Esophagus squamous epithelium (tissue), 5 donors: ENCODE results near the gene IFT22. TPM values are rescaled to one million over a fixed set of nuclear protein-coding genes. Genes with fewer than 3 reads are reported as not detected.
"Not testable (repeated sequence)": the region's sequence is repeated elsewhere in the genome, so short reads cannot be mapped to it uniquely, and the experiment has no call there.

Experiments
- DNase-seq: peaks from one replicate; lab custom pipeline; 2025; lab: John Stamatoyannopoulos, UW
- H3K27ac ChIP-seq, 4 donors: fragments of 200-600 bp; sonication (generic); one replicate each; pipeline ENCODE4 v1.5.1; 2016 to 2019; ENCODE audit warnings: mild to moderate bottlenecking in 1 of 4
- H3K27me3 ChIP-seq, 4 donors: fragments of 200-600 bp; sonication (generic); 1 replicate in 3 of 4; 2 replicates in 1 of 4; pipeline versions ENCODE4 v1.5.1 to v1.6.0; 2017 to 2021; ENCODE audit warnings: antibody characterized with exemption in 1 of 4
- H3K36me3 ChIP-seq, 3 donors: fragments of 200-600 bp; sonication (generic); one replicate each; pipeline ENCODE4 v1.5.1; 2016 to 2019
- H3K4me1 ChIP-seq, 3 donors: fragments of 200-600 bp; sonication (generic); one replicate each; pipeline ENCODE4 v1.5.1; 2017 to 2019
- H3K4me3 ChIP-seq, 4 donors: fragments of 200-600 bp; sonication (generic); 1 replicate in 3 of 4; 2 replicates in 1 of 4; pipeline ENCODE4 v1.5.1; 2016 to 2019; ENCODE audit warnings: mild to moderate bottlenecking in 2 of 4, moderate library complexity in 1 of 4
- H3K9me3 ChIP-seq, 3 donors: fragments of 200-600 bp; sonication (generic); one replicate each; pipeline ENCODE4 v1.5.1; 2016 to 2019
- POLR2A ChIP-seq, 4 donors: fragments of 450-650 bp; IDR thresholded peaks; one replicate each; pipeline ENCODE4 v1.6.1; 2017; ENCODE audit warnings: antibody characterized with exemption in 4 of 4, mild to moderate bottlenecking in 4 of 4, moderate library complexity in 3 of 4
- WGBS, 2 donors: methylation state at CpG; one replicate each; pipeline ENCODE4 v1.1.5; 2018; 5-methylcytosine and 5-hydroxymethylcytosine counted together
- intact Hi-C: fragments of 100-400 bp; cut with DNase I; formaldehyde crosslinking; loops from one replicate; pipeline ENCODE4 v1.15.0; 2022
- total RNA-seq, 4 donors: library from RNA; depleted of rRNA; stranded (reverse); fragments of >200 nt; gene quantifications; one replicate each; pipeline ENCODE4 v1.1.0, GENCODE V29; 2016
- TF ChIP-seq, protein P1 (sequence below), 6 experiments: fragments of 450-650 bp in 4 of 6; fragments of 200-600 bp in 2 of 6; sonication (generic) in 2 of 6; IDR thresholded peaks; one replicate each; pipeline ENCODE4 v1.5.1; 2016 to 2019; ENCODE audit warnings: antibody characterized with exemption in 6 of 6, mild to moderate bottlenecking in 4 of 6, moderate library complexity in 4 of 6
- donor health status: DM: yes; HTN: yes; CAD: no.

IFT22 gene
- total RNA-seq, 4 donors from 2014 or later, result 5.8 to 13.5 (median 9.5) TPM

- H3K27ac ChIP-seq, result no peak overlapping the region
- DNase-seq, result no peak
- intact Hi-C loops, result no loop called here
- H3K27me3 ChIP-seq, result peaks cover 0 to 99% (median 9%) of the 10 kb centered on the region in 4 donors
- no peak for TF ChIP-seq POLR2A (IDR thresholded peaks at IDR 0.05)
- TF ChIP-seq, protein P1, sequence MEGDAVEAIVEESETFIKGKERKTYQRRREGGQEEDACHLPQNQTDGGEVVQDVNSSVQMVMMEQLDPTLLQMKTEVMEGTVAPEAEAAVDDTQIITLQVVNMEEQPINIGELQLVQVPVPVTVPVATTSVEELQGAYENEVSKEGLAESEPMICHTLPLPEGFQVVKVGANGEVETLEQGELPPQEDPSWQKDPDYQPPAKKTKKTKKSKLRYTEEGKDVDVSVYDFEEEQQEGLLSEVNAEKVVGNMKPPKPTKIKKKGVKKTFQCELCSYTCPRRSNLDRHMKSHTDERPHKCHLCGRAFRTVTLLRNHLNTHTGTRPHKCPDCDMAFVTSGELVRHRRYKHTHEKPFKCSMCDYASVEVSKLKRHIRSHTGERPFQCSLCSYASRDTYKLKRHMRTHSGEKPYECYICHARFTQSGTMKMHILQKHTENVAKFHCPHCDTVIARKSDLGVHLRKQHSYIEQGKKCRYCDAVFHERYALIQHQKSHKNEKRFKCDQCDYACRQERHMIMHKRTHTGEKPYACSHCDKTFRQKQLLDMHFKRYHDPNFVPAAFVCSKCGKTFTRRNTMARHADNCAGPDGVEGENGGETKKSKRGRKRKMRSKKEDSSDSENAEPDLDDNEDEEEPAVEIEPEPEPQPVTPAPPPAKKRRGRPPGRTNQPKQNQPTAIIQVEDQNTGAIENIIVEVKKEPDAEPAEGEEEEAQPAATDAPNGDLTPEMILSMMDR (IDR thresholded peaks at IDR 0.05), result no peak
- WGBS, 2 donors, result 51 to 53% methylated on average over 11 to 12 of the region's 12 CpGs
- H3K9me3 ChIP-seq, result no peaks in the 10 kb centered on the region
- H3K4me3 ChIP-seq, result no peak overlapping the region
- H3K4me1 ChIP-seq, result peaks cover 0 to 6% (median 0%) of the 10 kb centered on the region in 3 donors
- H3K36me3 ChIP-seq, result no peaks in the 10 kb centered on the region
Observed at GRCh38 chr7:101294039-101294831, 27.4 kb downstream of the IFT22 start.

GRCh38 chr7:101293069-101294021, 28.3 kb downstream of the IFT22 start:
- intact Hi-C loops, result not testable (repeated sequence)
- peaks cover 0 to 98% (median 4%) of the 10 kb centered on the region in 4 donors for H3K27me3 ChIP-seq

DNA sequence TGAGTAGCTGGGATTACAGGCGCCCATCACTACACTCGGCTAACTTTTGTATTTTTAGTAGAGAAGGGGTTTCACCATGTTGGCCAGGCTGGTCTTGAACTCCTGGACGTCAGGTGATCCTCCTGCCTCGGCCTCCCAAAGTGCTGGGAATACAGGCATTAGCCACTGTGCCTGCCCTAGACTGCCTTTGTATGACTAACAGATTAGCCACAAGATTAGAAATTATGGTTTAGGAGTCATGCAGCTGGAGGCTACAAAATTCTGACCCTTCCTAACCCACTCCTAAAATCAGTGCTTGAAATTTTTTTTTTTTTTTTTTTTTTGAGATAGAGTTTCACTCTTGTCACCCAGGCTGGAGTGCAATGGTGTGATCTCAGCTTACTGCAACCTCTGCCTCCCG, 29.0 kb downstream of the IFT22 start:
- WGBS, 2 donors, result 73% methylated on average over 5 of the region's 5 CpGs
- H3K9me3 ChIP-seq, H3K4me3 ChIP-seq, H3K27ac ChIP-seq, H3K36me3 ChIP-seq, intact Hi-C loops, H3K4me1 ChIP-seq, DNase-seq: not testable (repeated sequence)
- H3K27me3 ChIP-seq, result peaks cover 0 to 90% (median under 1%) of the 10 kb centered on the region in 4 donors

More at GRCh38 chr7:101293069-101294021, 28.3 kb downstream of the IFT22 start:
- not testable (repeated sequence) for H3K9me3 ChIP-seq, H3K4me1 ChIP-seq, H3K4me3 ChIP-seq, DNase-seq, H3K27ac ChIP-seq, H3K36me3 ChIP-seq
- WGBS, 2 donors, result 54 to 58% methylated on average over 14 to 15 of the region's 16 CpGs

- intact Hi-C loops, DNase-seq: not testable (repeated sequence)
Observed at GRCh38 chr7:101290186-101291037, 31.2 kb downstream of the IFT22 start.

DNA sequence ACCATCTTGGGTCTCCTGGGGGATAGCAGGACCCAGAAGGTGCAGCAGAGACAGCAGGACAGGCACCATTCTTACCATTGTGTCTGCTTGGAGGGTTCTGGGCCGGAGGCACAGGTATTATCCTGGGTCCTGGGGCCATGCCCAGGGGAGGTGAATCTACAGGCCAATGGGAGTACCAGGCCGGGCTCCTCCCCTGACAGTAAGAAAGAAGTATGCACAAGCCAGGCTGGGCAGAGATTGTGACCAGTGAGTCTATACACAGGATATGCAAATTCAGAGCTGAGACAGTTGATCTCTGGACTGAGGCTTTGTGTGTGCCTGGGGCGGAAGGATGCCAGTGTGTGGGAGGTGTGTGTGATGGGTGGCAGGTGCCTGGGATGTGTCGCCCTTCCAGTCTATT, 31.9 kb downstream of the IFT22 start:
- not testable (repeated sequence) for H3K9me3 ChIP-seq, H3K36me3 ChIP-seq, DNase-seq, H3K4me1 ChIP-seq, H3K4me3 ChIP-seq, H3K27ac ChIP-seq
- H3K27me3 ChIP-seq, result peaks cover 0 to 62% (median 0%) of the 10 kb centered on the region in 4 donors
- WGBS, 2 donors, result 51 to 67% methylated on average over 1 to 2 of the region's 4 CpGs
- intact Hi-C loops, result loop anchor here (10.0 kb wide), 1 partner anchor 145 kb away; no protein-coding TSS in a partner anchor

More at GRCh38 chr7:101290186-101291037, 31.2 kb downstream of the IFT22 start:
- not testable (repeated sequence) for H3K4me1 ChIP-seq, H3K27ac ChIP-seq, H3K9me3 ChIP-seq, H3K36me3 ChIP-seq, H3K4me3 ChIP-seq
- WGBS, 2 donors, result 26 to 39% methylated on average over 8 to 9 of the region's 18 CpGs
- peaks cover 0 to 69% (median 0%) of the 10 kb centered on the region in 4 donors for H3K27me3 ChIP-seq
- TF ChIP-seq, protein P1 (IDR thresholded peaks at IDR 0.05), result peak in 5 of 6 experiments; percentile 47 to 64 (median 55)

DNA sequence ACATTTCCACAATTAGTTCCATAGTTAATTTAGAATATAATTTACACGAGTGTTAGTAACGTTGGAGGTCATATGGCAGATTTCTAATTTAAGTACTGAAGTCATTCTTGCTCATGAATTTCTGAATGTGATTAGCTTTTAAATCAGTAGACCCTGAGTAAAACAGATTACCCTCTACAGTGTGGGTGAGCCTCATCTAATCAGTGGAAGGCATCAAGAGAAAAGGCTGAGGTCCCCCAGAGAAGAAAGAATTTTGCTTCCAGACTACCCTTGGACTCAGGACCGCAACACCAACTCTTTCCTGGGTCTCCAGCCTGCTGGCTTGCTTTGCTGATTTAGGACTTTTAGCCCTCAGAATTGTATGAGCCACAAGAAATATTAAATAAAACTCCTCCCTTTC, 33.2 kb downstream of the IFT22 start:
- H3K36me3 ChIP-seq, result no peaks in the 10 kb centered on the region
- H3K4me1 ChIP-seq, result peaks cover 0 to 5% (median 0%) of the 10 kb centered on the region in 3 donors
- intact Hi-C loops, result loop anchor here (10.0 kb wide), 1 partner anchor 144 kb away; no protein-coding TSS in a partner anchor
- DNase-seq, result no peak
- no peaks in the 10 kb centered on the region for H3K9me3 ChIP-seq
- no peak for TF ChIP-seq POLR2A (IDR thresholded peaks at IDR 0.05)
- TF ChIP-seq, protein P1 (IDR thresholded peaks at IDR 0.05), result no peak
- peaks cover 0 to 51% (median 0%) of the 10 kb centered on the region in 4 donors for H3K27me3 ChIP-seq
- 87 to 89% methylated on average over 3 of the region's 3 CpGs for WGBS, 2 donors
- no peak overlapping the region for H3K4me3 ChIP-seq
- H3K27ac ChIP-seq, result no peak overlapping the region
